Epithelial cell of proximal tubule (primary cell): ENCODE data around the gene CBR4. TPM values are rescaled to one million over a fixed set of nuclear protein-coding genes. Genes with fewer than 3 reads are reported as not detected.

ENCODE experiments used
- DNase-seq: peaks from one replicate; pipeline ENCODE4 v3.0.0-alpha.2; 2011; ENCODE audit warnings: low read depth
- H3K4me3 ChIP-seq: 2 replicates; pipeline ENCODE4 v1.5.1; 2011; ENCODE audit warnings: low read depth, mild to moderate bottlenecking, low read length
- CTCF ChIP-seq: conservative IDR thresholded peaks from 2 replicates; pipeline ENCODE4 v1.5.1; 2012; ENCODE audit warnings: low read depth, mild to moderate bottlenecking, low read length
- total RNA-seq: library from RNA; depleted of rRNA; stranded (reverse); fragments of >200 nt; gene quantifications from 2 replicates; pipeline ENCODE4 v1.2.3, GENCODE V29; 2015

The CBR4 gene
- total RNA-seq, 1 donor from 2014 or later: 10.3 TPM

GRCh38 chr4:169050881-169051760 lies 41.1 kb upstream of the CBR4 start:
- DNase-seq: no peak
- no peak overlapping the region for H3K4me3 ChIP-seq
- TF ChIP-seq CTCF: no peak

- no peak for DNase-seq
- no peak for TF ChIP-seq CTCF
These were observed 40.2 kb upstream of the CBR4 start for GRCh38 chr4:169050284-169050683.

GRCh38 chr4:169048868-169049414 lies 38.9 kb upstream of the CBR4 start:
- no peak overlapping the region for H3K4me3 ChIP-seq
- no peak for DNase-seq
- no peak for TF ChIP-seq CTCF

More at GRCh38 chr4:169050284-169050683, 40.2 kb upstream of the CBR4 start:
- H3K4me3 ChIP-seq: no peak overlapping the region

- H3K4me3 ChIP-seq: no peak overlapping the region
- DNase-seq: no peak
- no peak for TF ChIP-seq CTCF
These were observed 37.9 kb upstream of the CBR4 start for GRCh38 chr4:169047956-169048355.

- DNase-seq: no peak
- H3K4me3 ChIP-seq: no peak overlapping the region
- peak; percentile 27 for TF ChIP-seq CTCF
These were observed 36.0 kb upstream of the CBR4 start for GRCh38 chr4:169045862-169046584.

- no peak overlapping the region for H3K4me3 ChIP-seq
- no peak for TF ChIP-seq CTCF
- no peak for DNase-seq
These were observed 34.8 kb upstream of the CBR4 start for GRCh38 chr4:169044714-169045447.
